Purkinje cell (primary cell): Measurements from ENCODE around the gene FMNL1. TPM values are rescaled to one million over a fixed set of nuclear protein-coding genes. Genes with fewer than 3 reads are reported as not detected.

Experiments
- polyA plus RNA-seq: library from polyadenylated mRNA; unstranded; fragments of >200 nt; fragmentation: Nextera tagmentation; gene quantifications from 2 replicates; pipeline ENCODE4 v1.2.1, GENCODE V29; 2014

The FMNL1 gene, protein sequence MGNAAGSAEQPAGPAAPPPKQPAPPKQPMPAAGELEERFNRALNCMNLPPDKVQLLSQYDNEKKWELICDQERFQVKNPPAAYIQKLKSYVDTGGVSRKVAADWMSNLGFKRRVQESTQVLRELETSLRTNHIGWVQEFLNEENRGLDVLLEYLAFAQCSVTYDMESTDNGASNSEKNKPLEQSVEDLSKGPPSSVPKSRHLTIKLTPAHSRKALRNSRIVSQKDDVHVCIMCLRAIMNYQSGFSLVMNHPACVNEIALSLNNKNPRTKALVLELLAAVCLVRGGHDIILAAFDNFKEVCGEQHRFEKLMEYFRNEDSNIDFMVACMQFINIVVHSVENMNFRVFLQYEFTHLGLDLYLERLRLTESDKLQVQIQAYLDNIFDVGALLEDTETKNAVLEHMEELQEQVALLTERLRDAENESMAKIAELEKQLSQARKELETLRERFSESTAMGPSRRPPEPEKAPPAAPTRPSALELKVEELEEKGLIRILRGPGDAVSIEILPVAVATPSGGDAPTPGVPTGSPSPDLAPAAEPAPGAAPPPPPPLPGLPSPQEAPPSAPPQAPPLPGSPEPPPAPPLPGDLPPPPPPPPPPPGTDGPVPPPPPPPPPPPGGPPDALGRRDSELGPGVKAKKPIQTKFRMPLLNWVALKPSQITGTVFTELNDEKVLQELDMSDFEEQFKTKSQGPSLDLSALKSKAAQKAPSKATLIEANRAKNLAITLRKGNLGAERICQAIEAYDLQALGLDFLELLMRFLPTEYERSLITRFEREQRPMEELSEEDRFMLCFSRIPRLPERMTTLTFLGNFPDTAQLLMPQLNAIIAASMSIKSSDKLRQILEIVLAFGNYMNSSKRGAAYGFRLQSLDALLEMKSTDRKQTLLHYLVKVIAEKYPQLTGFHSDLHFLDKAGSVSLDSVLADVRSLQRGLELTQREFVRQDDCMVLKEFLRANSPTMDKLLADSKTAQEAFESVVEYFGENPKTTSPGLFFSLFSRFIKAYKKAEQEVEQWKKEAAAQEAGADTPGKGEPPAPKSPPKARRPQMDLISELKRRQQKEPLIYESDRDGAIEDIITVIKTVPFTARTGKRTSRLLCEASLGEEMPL
- polyA plus RNA-seq, result 2.4 and 4.0 TPM in 2 replicates

DNA sequence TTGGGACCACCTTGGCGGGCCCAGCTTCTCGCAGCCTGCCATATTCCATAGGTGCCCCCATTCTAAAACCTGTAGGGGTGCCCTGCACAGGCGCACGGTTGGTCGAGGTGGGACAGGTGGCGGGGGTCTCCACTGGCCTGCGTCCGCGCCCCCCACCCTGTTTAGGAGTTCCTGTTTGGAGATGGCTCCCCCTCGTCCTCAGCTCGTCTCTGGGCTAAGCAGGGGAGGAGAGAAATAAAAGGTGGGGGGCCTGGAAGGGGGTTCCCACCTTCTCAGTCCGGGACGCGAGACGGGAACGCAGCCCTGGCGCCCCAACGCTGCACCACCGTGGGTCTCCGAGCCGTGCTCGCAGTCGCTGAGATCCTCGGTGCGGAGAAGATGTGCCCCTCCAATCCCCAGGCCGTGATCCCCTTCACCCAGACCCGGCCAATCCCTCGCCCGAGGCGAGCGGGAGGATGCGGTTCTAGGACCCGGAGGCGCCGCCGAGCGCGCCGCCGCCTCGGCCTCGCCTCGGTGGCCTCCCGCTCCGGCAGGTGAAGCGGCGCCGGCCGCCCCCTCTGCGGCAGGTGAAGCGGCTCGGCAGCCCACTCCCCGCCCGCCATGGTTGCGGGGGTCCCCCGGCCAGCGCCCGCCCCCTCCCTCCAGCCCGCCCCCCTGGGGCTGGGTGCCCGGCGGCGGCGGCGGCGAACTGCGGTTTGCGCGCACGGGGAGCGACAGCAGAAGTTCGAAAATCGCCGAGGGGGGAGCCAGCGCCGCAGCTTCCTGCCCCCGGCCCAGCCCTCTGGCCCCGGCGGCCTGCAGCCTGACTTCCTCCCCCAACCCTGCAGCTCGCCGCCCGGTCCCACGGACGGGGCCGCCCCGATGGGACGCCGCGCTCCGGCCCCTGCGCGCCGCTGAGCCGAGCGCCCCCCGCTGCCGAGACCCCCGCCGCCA is at the start of gene FMNL1:
TSS of gene FMNL1 (plus strand) at position 805 of the 933 bp plus-strand sequence. CDS start 240 bp downstream, outside the sequence.

DNA sequence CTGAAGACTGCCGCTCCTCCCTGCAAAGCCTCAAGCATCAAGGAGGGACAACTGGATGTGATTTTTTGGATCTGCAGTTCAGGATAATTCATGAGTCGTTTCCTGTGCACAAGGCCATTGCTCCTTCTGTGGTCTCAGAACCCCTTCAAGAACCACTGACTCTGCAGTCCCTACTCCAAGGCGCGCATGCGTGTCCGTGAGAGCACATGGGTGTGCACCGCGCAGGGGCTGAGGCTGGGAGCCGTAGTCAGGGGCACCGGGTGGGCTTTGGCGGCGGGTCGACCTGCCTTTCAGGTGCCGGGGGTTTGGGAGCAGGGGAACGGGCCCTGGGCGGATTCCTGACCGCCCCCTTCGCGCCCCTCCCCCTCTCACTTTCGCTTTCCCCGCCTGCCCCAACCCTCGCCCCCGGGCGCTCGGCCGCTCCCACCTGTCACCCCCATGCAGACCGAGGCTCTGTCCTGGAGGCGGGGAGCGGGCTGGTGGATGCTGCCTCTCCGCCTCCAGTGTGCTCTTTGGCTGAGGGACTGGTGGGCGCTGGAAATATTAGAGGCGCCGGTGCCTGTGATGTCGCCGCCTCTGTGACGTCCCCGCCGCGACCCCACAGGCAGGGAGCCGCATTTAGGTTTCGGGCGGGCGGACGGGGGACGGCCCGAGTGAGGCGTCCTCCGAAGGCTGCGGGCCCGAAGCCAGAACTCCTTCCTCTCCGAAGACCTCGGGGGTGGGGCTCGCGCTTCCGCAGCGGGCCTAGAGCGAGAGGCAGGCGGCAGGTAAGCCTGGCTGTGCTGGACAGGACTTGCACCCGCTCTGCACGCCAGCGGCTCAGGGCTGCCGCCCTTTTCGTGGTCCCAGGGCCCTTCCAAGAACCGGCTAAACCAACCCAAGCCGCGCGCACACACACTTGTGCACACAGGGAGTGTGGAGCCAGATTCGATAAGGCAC is 40.2 kb downstream of the FMNL1 start, which contains the start of gene SPATA32:
TSS of gene SPATA32 (minus strand) at position 518 of the 939 bp plus-strand sequence. CDS start at position 440, 78 bp downstream.

Other genes with a start within 250 kb of the FMNL1 start
- gene DCAKD, start 170.3 kb upstream of the FMNL1 start, polyA plus RNA-seq, result 21.0 and 30.2 TPM in 2 replicates
- 282 and 496 TPM in 2 replicates for gene NMT1, start 160.6 kb upstream of the FMNL1 start, polyA plus RNA-seq
- 0.31 and 0.71 TPM in 2 replicates for gene PLCD3, start 89.4 kb upstream of the FMNL1 start, polyA plus RNA-seq
- gene ACBD4, start 86.2 kb upstream of the FMNL1 start, polyA plus RNA-seq, result 0.44 TPM in 1 of 2 replicates, not detected in the other
- gene HEXIM1, start 73.4 kb upstream of the FMNL1 start, polyA plus RNA-seq, result 6.0 and 6.7 TPM in 2 replicates
- 0.27 and 2.9 TPM in 2 replicates for gene HEXIM2, start 60.0 kb upstream of the FMNL1 start, polyA plus RNA-seq
- not detected in 2 replicates for gene SPATA32, start 40.2 kb downstream of the FMNL1 start, polyA plus RNA-seq
- gene MAP3K14, start 95.1 kb downstream of the FMNL1 start, polyA plus RNA-seq, result not detected in 2 replicates
- not detected in 2 replicates for gene ARHGAP27, start 211.0 kb downstream of the FMNL1 start, polyA plus RNA-seq